GM23338 (cell line): ENCODE measurements around the gene IL7R.
"Not testable (repeated sequence)": the region's sequence is repeated elsewhere in the genome, so short reads cannot be mapped to it uniquely, and the experiment has no call there.

Experiments used
- CTCF ChIP-seq, 2 experiments: fragments of 200-600 bp in 1 of 2; sonication (generic) in 1 of 2; conservative IDR thresholded peaks; 2 replicates each; pipeline versions ENCODE4 v1.5.1 to v1.6.1; 2016 to 2017; ENCODE audit warnings: antibody characterized with exemption in 2 of 2, low read depth in 2 of 2, mild to moderate bottlenecking in 2 of 2, moderate library complexity in 1 of 2
- EZH2 ChIP-seq: fragments of 200-600 bp; sonication (generic); IDR thresholded peaks from one replicate; pipeline ENCODE4 v1.8.0; 2017; ENCODE audit warnings: antibody characterized with exemption, mild to moderate bottlenecking, low read depth; ENCODE audit not compliant: unreplicated experiment
- JUNB ChIP-seq: IDR thresholded peaks from one replicate; pipeline ENCODE4 v1.6.1; 2016; ENCODE audit warnings: antibody characterized with exemption; ENCODE audit not compliant: unreplicated experiment
- POLR2AphosphoS5 ChIP-seq: IDR thresholded peaks from 2 replicates; pipeline ENCODE4 v1.6.1; 2016; ENCODE audit warnings: antibody characterized with exemption, low read depth
- ZNF114 ChIP-seq: fragments of 250-450 bp; sonication (Bioruptor Pico); IDR thresholded peaks from 2 replicates; pipeline ENCODE4 v1.5.0; 2020; ENCODE audit warnings: mild to moderate bottlenecking, moderate library complexity

- not testable (repeated sequence) for TF ChIP-seq CTCF (conservative IDR thresholded peaks at IDR 0.05; ENCODE audit: low read depth in 2 of 2); ZNF114 (CRISPR knock-in tag); POLR2AphosphoS5; EZH2; JUNB
Measured at GRCh38 chr5:35856186-35856764, 416 bp upstream of the IL7R start.
